22Rv1 (cell line): ENCODE measurements around the gene TUSC7.

ENCODE experiments used
- H3K27ac ChIP-seq: fragments of 450-650 bp; 2 replicates; pipeline ENCODE4 v1.5.1; 2017
- ZFX ChIP-seq: fragments of 450-650 bp; IDR thresholded peaks from 2 replicates; pipeline ENCODE4 v1.6.1; 2017; ENCODE audit warnings: antibody characterized with exemption, borderline replicate concordance
- TF ChIP-seq, protein P1 (sequence below): fragments of 450-650 bp; IDR thresholded peaks from 2 replicates; pipeline ENCODE4 v1.5.1; 2017; ENCODE audit warnings: mild to moderate bottlenecking

TUSC7 gene

DNA sequence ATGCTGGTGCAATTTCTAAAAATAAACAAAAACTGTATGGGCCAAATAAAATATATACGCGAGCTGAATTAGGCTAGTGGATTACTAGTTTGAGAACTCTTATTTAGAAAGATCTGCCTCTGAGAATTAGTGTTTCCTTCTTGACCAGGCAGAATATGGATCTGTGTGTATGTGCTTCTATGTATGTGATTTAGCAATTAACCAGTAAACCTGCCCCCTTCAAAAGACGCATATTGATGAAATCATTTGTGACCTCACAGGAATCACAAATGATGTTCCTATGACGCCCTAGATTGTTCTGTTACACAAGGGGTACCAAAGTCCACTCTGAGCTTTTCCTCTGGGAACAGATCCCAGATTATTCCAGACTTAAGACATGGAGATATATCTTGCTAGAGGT lies at the start of gene TUSC7:
Gene TUSC7, plus strand, starts transcription at position 301 of the 400 bp plus-strand sequence.
- H3K27ac ChIP-seq: no peak within 1 kb of the TSS
- no peak for TF ChIP-seq ZFX
- TF ChIP-seq, protein P1, sequence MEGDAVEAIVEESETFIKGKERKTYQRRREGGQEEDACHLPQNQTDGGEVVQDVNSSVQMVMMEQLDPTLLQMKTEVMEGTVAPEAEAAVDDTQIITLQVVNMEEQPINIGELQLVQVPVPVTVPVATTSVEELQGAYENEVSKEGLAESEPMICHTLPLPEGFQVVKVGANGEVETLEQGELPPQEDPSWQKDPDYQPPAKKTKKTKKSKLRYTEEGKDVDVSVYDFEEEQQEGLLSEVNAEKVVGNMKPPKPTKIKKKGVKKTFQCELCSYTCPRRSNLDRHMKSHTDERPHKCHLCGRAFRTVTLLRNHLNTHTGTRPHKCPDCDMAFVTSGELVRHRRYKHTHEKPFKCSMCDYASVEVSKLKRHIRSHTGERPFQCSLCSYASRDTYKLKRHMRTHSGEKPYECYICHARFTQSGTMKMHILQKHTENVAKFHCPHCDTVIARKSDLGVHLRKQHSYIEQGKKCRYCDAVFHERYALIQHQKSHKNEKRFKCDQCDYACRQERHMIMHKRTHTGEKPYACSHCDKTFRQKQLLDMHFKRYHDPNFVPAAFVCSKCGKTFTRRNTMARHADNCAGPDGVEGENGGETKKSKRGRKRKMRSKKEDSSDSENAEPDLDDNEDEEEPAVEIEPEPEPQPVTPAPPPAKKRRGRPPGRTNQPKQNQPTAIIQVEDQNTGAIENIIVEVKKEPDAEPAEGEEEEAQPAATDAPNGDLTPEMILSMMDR: no peak

DNA sequence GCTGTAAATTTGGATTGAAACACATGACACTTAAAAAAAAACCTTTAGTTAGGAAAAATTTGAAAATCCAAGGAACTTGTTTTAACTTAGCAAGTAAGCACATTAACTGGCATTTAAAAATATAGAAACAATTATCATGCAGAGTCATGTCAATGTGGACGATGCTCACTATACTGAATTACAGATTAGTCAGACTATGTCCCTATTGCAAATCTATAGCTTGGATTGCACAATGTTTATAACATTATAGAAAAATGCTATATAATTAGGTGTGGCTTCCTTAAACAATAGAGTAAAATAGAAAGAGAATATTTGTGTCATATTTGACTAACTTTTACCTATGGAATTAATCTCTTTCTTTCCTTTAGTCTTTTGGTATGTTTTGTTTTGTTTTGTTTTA lies 48.4 kb upstream of the TUSC7 start:
- TF ChIP-seq, protein P1: no peak
- no peak for TF ChIP-seq ZFX
- H3K27ac ChIP-seq: no peak overlapping the region

DNA sequence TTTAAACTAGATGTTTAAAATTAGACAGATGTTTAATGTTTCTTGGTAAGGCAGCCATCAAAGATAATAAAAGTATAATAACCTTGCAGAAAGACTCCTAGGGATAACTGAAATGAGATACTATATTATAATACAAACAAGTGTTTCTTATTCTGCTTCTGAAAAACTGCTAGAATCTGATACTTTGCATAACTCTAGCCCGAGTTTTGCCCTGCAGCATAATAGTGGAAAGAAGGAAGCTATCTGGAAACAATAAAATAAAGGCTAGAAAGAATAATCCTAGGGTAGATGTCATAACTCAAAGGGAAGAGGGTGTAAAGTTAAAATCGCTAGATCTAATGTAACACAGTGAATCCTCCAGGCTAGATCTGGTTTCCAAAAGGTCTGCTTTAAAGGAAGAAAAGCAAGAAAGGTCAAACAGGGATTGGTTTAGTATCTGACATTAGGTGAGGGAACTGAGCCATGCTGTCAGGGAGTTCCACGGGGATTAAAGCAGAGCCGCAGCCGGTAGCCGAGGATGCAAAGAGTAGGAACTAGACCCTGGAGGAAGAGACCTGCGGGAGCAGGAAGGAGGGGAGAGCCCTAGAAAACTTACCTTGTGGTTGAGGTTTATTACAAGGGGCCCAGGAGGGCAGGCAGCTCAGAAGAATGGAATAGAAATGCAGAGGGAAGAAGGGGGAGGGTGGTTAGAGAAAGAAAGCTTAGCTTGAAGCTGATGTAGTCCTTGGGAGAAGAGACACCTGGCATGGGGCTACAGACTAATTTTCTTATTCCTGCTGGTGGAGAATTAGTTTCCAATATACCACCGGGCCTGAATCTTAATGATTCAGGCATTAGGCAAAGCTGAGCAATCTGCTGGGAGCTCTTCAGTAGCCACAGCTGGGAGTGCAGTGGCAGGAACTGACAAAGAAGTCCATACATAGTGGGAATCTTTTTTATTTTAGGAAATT lies 46.1 kb upstream of the TUSC7 start:
- H3K27ac ChIP-seq: no peak overlapping the region
- TF ChIP-seq ZFX: no peak

DNA sequence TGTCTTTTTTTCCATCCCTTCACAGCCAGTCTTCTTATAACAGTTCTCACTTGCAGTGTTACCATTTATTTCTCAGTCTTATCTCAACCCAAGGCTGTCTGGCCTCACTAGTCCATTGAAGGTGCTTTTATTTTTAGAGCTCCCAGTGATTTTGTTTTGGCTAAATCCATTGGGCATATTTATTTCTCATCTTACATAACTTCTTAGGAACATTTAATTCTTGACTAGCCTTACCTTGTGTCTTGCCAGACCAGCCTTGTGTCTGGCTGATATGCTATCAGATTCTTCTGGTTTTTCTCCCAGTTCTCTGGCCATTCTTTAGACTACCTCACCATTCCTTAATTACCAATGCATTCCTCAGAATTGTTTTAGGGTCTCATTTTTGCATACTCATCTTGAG lies 42.3 kb upstream of the TUSC7 start:
- TF ChIP-seq, protein P1: no peak
- TF ChIP-seq ZFX: no peak
- H3K27ac ChIP-seq: no peak overlapping the region

DNA sequence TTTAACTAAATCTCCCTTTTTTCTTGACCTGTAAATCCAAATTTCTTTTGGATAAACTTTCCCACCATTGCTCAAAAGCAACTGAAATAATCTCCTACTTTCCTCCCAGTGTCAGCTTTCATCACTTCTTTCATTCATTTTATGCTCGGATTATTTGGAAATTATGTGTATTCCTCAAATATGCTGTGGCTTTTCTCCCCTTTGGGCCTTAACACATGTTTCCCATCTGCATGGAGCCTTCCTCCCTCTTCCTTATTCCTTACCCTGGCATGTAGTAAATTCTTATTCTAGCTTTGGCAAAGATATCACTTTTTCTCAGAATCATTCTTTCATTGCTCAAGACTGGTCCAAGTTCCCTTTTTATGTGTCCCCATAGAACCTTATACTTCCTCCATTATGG lies 41.8 kb upstream of the TUSC7 start:
- no peak for TF ChIP-seq ZFX
- TF ChIP-seq, protein P1: no peak
- H3K27ac ChIP-seq: no peak overlapping the region

DNA sequence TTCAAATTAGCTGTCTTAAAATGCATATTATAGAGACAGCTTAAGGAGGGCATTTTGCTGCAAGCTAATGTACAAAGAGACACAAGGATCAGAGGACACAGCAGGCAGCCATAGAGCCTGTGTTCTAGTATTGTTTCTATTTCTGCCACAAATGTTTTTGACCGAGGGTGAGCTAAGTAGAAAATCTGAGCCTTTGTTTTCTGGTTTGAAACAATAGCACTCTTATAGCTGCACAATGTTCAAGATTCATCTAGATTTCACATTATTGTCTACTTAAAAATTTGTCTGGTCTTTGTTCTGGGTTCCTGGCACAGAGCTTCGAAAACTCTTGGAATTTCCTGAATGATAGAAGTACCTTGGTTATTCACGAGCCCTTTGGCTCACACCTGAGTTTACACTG lies 40.0 kb upstream of the TUSC7 start:
- no peak overlapping the region for H3K27ac ChIP-seq
- TF ChIP-seq, protein P1: no peak
- TF ChIP-seq ZFX: no peak

DNA sequence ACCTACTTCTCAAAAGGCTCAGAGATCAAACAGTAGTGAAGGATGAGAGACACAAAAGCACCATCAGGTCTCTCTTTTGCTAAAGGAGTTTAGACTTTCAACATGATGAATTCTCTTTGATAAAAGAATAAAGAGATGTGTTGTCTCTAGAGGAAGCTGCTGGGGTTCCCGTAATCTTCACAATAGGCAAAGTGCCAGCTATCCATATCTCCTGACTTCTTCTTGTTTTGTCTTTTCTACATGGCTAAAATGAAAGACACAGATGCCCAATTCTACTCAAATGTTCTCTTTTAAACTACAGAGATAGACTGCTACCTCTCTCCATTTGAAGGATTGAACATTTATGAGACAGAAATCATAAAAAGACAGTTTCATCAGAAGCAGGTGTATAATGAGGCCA lies 38.4 kb upstream of the TUSC7 start:
- H3K27ac ChIP-seq: no peak overlapping the region
- no peak for TF ChIP-seq ZFX
- TF ChIP-seq, protein P1: no peak
